ENCODE measurements around the gene SYNJ2BP.
"Not testable (repeated sequence)": the region's sequence is repeated elsewhere in the genome, so short reads cannot be mapped to it uniquely, and the experiment has no call there.

GRCh38 chr14:70419270-70419931 is 2.5 kb upstream of the SYNJ2BP start:
- TF ChIP-seq CTCF (conservative IDR thresholded peaks at IDR 0.05; ENCODE audit: low read length); EZH2phosphoT487 (IDR thresholded peaks at IDR 0.05; ENCODE audit: borderline replicate concordance, low read depth, low read length): not testable (repeated sequence)

Data from OCI-LY7 (cell line).